Astrocyte of the spinal cord (primary cell): ENCODE measurements around the gene CD40.

Experiments used
- DNase-seq: peaks from one replicate; pipeline ENCODE4 v3.0.0; 2011; ENCODE audit warnings: low read depth, low spot score
- H3K4me3 ChIP-seq: 2 replicates; pipeline ENCODE4 v1.5.1; 2011; ENCODE audit warnings: low read depth, mild to moderate bottlenecking, low read length, moderate library complexity
- CTCF ChIP-seq: IDR thresholded peaks from 2 replicates; pipeline ENCODE4 v1.5.1; 2012; ENCODE audit warnings: low read depth, mild to moderate bottlenecking, low read length, inconsistent platforms
- in situ Hi-C: cut with HindIII; loops from 2 replicates; pipeline ENCODE4 v1.10.0; 2017; ENCODE audit warnings: low sequenced_read_pairs

The CD40 gene

GRCh38 chr20:46173652-46174468, 55.7 kb downstream of the CD40 start:
- no peak for TF ChIP-seq CTCF
- in situ Hi-C loops, result no loop called here
- no peak for DNase-seq
- H3K4me3 ChIP-seq, result no peak overlapping the region

DNA sequence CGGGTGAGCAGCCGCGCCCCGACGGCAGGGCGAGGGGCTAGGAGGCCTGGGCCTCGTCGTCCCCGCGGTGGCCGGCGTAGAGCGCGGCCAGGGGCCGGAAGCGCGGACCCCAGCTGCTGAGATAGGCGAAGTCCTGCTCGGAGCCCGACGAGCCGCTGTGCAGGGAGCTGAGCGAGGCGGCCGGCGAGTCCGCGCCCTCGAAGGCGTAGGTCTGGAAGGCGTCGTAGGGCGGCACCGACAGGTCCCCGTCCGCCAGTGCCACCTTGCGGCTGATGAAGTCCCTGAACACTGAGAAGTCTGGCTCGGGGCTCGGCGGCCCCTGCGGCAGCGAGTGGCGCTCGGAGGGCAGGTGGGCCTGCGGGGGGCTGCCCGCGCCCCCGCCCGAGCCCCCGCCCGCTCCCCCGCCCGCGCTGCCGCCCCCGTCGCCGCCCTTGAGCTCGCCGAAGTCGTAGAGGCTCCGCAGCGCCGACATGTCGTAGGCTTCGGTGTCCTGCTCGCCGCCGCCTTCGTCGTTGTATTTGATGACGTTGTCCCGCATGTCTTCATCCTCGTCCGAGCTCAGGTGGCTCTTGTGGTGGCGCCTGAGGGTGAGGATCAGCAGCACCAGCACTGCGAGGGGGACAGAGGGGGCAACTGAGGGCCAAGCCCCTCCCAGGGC, 56.5 kb downstream of the CD40 start:
- no peak overlapping the region for H3K4me3 ChIP-seq
- in situ Hi-C loops, result no loop called here
- peak; percentile 43 for DNase-seq
- TF ChIP-seq CTCF, result peak; percentile 68

- H3K4me3 ChIP-seq, result no peak overlapping the region
- in situ Hi-C loops, result no loop called here
- no peak for DNase-seq
- TF ChIP-seq CTCF, result no peak
These were observed 57.0 kb downstream of the CD40 start for GRCh38 chr20:46175127-46175494.

GRCh38 chr20:46176739-46177378, 58.7 kb downstream of the CD40 start:
- DNase-seq, result no peak
- TF ChIP-seq CTCF, result no peak
- no peak overlapping the region for H3K4me3 ChIP-seq
- in situ Hi-C loops, result no loop called here

- H3K4me3 ChIP-seq, result no peak overlapping the region
- no peak for DNase-seq
- TF ChIP-seq CTCF, result no peak
- in situ Hi-C loops, result no loop called here
These were observed 59.7 kb downstream of the CD40 start for GRCh38 chr20:46177768-46178167.

DNA sequence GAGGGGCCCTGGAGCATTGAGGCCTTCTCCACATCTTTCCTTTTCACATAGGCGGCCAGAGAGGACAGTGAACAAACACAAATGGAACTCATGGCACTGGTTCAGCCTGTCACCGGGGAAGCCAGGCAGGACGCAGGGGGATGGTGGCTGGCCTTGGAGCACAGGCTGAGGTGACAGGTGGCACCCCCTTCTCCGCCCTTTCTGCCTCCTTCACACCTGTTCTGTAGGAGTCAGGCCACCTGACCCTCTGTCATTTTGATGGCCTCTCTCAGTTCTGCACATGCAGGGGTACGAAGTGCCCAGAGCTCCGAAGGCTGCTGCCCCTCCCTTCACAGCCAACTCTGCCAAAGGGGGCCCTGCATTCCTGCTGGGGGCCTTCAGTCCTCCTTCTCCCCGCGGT, 60.8 kb downstream of the CD40 start:
- no peak overlapping the region for H3K4me3 ChIP-seq
- in situ Hi-C loops, result no loop called here
- no peak for TF ChIP-seq CTCF
- DNase-seq, result no peak
